ENCODE data around the gene FAF1.

Gene FAF1

DNA sequence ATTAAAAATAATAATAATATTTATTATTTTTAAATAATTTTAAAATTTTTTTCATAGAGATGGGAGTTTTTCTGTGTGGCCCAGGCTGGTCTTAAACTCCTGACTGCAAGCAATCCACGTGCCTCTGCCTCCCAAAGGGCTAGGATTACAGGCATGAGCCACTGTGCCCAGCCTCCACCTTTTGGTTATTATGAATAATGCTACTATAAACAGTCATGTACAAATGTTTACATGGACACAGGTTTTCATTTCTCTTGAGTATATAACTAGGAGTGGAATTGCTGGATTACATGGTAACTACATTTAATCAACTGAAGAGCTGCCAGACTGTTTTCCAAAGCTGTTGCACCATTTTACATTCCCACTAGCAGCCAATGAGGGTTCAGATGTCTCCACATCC lies 433.6 kb downstream of the FAF1 start:
- no peak for DNase-seq

DNA sequence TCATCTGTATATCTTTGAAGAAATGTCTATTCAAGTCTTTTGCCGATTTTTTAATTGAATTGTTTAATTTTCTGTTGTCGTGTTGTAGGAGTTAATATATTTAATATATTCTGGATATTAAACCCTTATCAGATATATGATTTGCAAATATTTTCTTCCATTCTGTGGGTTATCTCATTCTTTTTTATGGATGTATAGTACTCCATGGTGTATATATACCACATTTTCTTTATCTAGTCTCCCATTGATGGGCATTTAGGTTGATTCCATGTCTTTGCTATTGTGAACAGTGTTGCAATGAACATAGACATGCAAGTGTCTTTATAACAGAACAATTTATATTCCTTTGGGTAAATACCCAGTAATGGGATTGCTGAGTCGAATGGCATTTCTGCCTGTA lies 436.5 kb downstream of the FAF1 start:
- no peak for DNase-seq

DNA sequence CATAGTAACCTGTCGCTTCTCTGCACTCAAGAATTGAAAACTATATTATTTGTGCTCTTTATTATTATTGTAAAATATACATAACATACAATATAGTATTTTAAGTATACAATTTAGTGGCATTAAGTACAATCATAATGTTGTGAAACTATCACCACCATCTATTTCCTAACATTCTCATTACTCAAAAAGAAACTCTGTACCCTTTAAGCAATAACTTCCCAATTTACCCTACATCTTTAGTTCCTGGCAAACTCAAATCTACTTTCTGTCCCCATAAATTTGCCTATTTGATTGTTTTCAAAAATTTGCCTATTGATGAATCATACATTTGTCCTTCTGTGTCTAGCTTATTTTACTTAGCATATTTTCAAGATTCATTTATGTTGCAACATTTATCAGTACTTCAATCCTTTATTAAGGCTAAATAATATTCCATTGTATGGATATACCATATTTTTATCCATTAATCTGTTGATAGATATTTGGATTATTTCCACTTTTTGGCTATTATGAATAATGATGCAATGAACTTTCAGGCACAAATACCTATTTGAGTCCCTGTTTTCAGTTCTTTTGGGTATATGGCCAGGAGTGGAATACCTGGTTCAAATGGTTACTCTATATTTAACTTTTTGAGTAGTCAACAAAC lies 437.2 kb downstream of the FAF1 start:
- DNase-seq: no peak

- no peak for DNase-seq
Observed at GRCh38 chr1:50521703-50522102, 438.4 kb downstream of the FAF1 start.

DNA sequence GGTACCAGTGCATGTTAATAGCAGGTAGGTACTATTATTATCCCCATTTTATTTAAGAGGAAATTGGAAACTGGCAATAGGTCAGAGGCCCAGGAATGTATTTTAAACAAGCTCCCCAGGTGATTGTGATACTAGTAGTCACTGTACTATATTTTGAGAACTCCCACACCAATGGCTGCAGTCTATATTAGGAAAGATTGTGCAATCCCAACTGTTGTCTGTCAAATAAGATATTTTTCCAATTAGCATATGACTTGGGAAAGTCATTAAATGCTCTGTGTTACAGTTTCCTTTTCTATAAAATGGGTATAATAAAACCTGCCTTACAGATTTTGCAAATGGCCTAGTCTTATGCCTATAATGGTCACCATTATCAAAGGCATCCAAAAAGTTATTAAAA lies 442.6 kb downstream of the FAF1 start:
- DNase-seq: no peak

DNA sequence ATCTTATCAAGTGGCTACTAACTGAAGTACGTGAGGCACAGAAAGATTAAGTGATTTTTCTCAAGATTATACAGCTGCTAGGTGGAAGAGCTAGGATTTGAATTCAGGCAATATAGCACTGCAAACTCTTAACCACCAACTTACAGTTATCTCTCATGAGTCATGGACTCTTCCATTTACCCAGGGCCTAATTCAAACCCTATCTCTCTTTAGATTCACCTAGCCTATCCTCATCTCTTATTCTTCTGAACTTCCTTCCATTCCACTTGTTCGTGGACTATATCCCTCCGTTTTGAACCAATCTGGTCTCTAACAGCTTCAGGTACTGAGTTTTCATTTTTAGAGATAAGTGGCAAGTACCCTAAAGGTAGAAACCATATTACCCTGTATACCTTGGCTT lies 444.0 kb downstream of the FAF1 start:
- DNase-seq: peak in 1 of 2 experiments; percentile 1

- no peak for DNase-seq
Observed at GRCh38 chr1:50508040-50508586, 452.0 kb downstream of the FAF1 start.

DNA sequence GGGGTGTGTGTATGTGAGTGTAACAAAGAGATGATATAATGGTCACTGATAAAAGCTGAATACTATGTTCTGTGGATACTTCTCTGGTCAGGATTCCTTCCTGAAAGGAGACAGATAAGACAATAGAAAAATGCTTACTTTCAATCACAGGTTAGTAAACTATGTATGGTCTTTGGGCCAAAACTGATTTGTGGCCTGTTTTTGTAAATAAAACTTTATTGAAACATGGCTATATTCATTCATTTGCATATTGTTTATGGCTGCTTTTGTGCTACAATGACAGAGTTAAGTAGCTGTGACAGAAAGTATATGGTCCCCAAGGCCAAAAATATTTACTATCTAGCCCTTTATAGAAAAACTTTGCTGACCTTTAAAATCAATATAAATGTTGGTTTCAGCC lies 454.6 kb downstream of the FAF1 start:
- no peak for DNase-seq

GRCh38 chr1:50503515-50503914 lies 456.6 kb downstream of the FAF1 start:
- no peak for DNase-seq

DNA sequence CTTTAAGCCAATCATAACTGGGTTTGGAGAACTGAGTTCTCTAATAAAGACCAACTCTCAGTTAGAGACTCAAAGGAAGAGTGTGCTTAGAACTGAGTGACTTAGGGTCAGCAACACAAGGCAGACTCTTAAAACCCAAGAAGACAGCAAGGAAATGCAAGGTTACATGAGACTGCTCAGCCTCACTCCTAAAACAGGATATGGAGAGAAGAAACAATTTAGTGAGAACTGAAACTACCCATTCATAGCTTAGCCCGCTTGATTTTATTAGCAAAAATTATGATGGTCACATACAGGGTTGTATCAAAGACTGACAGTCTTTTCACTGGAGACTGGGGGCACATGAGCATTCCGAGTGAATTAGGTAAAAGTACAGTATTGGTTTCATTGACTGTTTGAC lies 457.9 kb downstream of the FAF1 start:
- no peak for DNase-seq

DNA sequence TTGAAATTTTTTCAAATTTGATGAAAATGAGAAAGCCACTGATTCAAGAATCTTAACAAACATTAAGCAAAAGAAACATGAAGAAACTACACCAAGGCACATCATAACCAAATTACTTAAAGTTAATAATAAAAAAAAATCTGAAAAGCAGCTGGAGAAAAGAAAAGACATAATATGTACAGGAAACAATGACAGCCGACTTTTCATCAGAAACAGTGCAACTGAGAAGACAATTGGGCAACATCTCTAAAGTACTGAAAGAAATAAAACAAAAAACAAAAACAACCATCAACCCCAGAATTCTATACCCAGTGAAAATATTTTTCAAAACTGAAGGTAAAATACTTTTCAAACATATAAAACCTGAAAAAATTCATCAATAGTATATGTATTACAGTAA lies 463.1 kb downstream of the FAF1 start:
- no peak for DNase-seq

DNA sequence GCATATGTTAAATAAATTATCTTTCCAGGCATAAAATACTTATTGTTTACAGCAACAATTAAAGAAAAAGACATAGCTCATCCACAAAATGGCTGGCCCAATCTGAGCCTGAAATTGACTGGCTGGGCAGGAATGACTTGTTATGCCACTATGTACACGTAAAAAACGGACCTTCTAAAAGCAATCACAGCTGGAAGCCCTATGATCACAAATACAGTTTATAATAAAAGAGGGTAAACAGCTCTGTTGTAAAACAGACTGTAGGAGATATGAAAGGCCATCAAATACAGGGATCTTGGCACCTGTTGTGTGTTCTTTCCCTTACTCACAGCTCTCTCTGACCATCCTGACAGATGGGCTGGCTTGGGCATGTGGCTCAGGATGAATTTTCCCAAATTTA lies 466.4 kb downstream of the FAF1 start:
- no peak for DNase-seq

- DNase-seq: no peak
Observed at GRCh38 chr1:50492142-50492541, 467.9 kb downstream of the FAF1 start.

DNA sequence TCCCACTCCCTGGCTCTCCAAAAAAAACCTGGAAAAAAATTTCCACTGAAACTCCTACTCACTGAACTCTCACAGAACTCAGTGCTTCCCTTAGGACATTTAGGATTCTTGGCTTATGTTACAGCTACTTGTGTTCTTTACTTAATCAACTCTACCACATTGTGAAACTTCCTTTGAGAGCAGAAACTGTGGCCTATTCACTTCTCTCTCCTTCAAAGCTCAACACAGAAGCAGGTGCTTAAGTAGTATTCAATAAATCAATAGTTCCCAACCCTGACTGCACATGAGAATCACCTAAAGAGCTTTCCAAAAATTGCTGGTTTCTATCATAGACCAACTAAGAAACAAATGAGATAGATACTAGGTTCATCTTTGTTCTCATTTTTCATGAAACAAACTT lies 468.9 kb downstream of the FAF1 start:
- DNase-seq: no peak

GRCh38 chr1:50490640-50491039 lies 469.4 kb downstream of the FAF1 start:
- no peak for DNase-seq

DNA sequence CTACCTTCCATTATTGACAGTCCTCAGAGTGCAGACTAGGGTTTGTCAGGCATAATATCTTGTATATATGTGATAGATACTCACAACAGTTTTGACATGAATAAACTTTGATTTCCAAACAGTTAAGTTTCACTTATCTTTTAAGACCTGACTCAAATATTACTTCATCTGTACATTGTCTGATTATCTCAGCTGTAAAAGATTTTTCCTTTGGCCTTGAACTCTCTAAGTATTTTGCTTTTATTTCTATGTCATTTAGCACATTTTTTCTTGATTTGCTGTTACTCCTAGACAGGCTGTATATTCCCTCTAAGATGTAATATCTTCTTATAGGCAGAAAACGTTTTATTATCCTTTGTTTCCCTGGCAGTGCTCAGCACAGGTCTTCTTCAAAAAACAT lies 471.2 kb downstream of the FAF1 start:
- no peak for DNase-seq

- DNase-seq: no peak
Observed at GRCh38 chr1:50488356-50488755, 471.7 kb downstream of the FAF1 start.

- DNase-seq: no peak
Observed at GRCh38 chr1:50487725-50488124, 472.3 kb downstream of the FAF1 start.

DNA sequence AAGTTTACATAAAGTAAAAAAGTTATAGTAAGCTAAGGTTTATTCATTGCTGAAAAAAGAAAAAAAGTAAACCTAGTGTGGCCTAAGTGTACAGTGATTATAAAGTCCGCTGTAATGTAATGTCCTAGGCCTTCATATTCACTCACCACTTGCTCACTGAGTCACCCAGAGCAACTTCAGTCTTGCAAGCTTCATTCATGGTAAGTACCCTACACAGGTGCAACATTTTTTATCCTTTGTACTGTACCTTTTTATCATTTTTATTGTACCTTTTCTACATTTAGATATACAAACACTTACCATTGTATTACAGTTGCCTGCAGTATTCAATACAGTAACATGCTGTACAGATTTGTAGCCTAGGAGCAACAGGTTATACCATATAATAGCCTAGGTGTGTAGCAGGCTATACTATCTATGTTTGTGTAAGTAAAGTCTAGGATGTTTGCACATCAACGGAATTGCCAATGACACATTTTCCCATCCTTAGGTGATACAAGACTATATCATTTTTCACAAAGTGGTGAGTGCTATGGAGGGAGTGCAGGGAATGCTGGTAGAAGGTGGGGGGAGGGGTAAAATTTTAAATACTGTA lies 478.8 kb downstream of the FAF1 start:
- DNase-seq: no peak

- no peak for DNase-seq
Observed at GRCh38 chr1:50476800-50477199, 483.3 kb downstream of the FAF1 start.

GRCh38 chr1:50474859-50475809 lies 484.9 kb downstream of the FAF1 start:
- no peak for DNase-seq

- no peak for DNase-seq
Observed at GRCh38 chr1:50473513-50473912, 486.6 kb downstream of the FAF1 start.

DNA sequence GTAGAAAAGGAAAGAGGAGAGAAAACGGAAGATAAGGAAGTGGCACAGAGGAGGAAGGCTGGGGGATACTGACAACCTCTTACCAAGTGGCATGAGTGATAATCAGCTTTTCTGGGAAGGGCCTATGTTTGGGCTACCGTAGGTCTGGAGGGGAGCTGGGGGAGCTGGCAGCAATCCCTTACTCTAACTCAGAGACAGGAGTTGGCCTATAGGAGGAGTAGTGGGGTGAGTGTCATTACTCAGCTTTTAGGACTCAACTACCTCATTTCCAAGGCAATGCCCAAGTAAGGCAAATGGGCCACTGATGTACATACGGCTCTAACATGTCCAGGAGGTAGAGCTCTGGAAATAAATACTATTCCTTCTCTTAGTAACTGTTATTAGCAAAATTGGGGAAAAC lies 488.1 kb downstream of the FAF1 start:
- DNase-seq: no peak

GRCh38 chr1:50462964-50463363 lies 497.1 kb downstream of the FAF1 start:
- no peak for DNase-seq
